OCI-LY3 (cell line): ENCODE data around the gene TXK.

ENCODE experiments used
- CTCF ChIP-seq: fragments of 200-600, 300-600 bp; sonication (generic); IDR thresholded peaks from 2 replicates; pipeline ENCODE4 v1.5.1; 2014; ENCODE audit warnings: antibody characterized with exemption, low read length, low read depth
- EZH2phosphoT487 ChIP-seq: fragments of 200-600 bp; shearing (Covaris generic); IDR thresholded peaks from 2 replicates; pipeline ENCODE4 v1.6.1; 2018; ENCODE audit warnings: antibody characterized with exemption, mixed run types, low read depth

DNA sequence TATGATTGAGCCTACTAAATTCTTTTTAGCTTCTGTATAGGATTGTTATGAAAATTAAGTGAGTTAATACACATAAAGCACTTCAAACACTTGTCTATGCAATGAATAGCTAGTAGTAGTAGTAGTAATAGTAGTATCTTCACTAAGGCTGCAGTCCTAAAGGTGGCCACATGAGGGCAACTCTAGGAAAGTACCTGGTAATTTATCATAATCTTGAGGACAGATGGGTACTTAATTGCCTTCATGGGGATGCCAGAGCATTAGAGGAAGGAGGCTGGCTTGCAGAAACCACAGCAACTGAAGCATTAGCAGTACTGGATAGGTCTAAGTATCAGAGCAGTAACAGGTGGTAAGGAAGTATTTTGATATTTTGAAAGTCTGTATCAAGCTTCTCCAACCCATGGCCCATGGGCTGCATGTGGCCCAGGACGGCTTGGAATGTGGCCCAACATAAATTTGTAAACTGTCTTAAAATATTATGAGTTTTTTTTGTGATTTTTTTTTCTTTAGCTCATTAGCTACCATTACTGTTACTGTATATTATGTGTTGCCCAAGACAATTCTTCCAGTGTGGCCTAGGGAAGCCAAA, 100.1 kb downstream of the TXK start:
- TF ChIP-seq CTCF (peak; percentile 71), EZH2phosphoT487 (no peak)
